Measurements from ENCODE around the gene PDCD1LG2.
"Not testable (repeated sequence)": the region's sequence is repeated elsewhere in the genome, so short reads cannot be mapped to it uniquely, and the experiment has no call there.

Gene PDCD1LG2

GRCh38 chr9:5510360-5510931 is at the start of gene PDCD1LG2:
Gene PDCD1LG2, plus strand, starts transcription at chr9:5510531. Its CDS starts 12,016 bp downstream, at chr9:5522547.
- DNase-seq = peak; percentile 84

GRCh38 chr9:5464831-5465330 is 45.5 kb upstream of the PDCD1LG2 start:
- not testable (repeated sequence) for DNase-seq

- DNase-seq = no peak
Observed at GRCh38 chr9:5466005-5466404, 44.3 kb upstream of the PDCD1LG2 start.

GRCh38 chr9:5466766-5467165 is 43.6 kb upstream of the PDCD1LG2 start:
- DNase-seq = no peak

- DNase-seq = no peak
Observed at GRCh38 chr9:5468850-5469249, 41.5 kb upstream of the PDCD1LG2 start.

GRCh38 chr9:5470122-5470521 is 40.2 kb upstream of the PDCD1LG2 start:
- DNase-seq = no peak

- no peak for DNase-seq
Observed at GRCh38 chr9:5470816-5471215, 39.5 kb upstream of the PDCD1LG2 start.

- DNase-seq = not testable (repeated sequence)
Observed at GRCh38 chr9:5475611-5476010, 34.7 kb upstream of the PDCD1LG2 start.

- DNase-seq = no peak
Observed at GRCh38 chr9:5478206-5478605, 32.1 kb upstream of the PDCD1LG2 start.

- no peak for DNase-seq
Observed at GRCh38 chr9:5479994-5480694, 30.2 kb upstream of the PDCD1LG2 start.

GRCh38 chr9:5480919-5481318 is 29.4 kb upstream of the PDCD1LG2 start:
- DNase-seq = no peak

GRCh38 chr9:5481322-5482040 is 28.9 kb upstream of the PDCD1LG2 start:
- DNase-seq = no peak

GRCh38 chr9:5482194-5482593 is 28.1 kb upstream of the PDCD1LG2 start:
- DNase-seq = no peak

- no peak for DNase-seq
Observed at GRCh38 chr9:5483306-5483705, 27.0 kb upstream of the PDCD1LG2 start.

- DNase-seq = no peak
Observed at GRCh38 chr9:5485378-5486085, 24.8 kb upstream of the PDCD1LG2 start.

- DNase-seq = no peak
Observed at GRCh38 chr9:5486988-5487387, 23.3 kb upstream of the PDCD1LG2 start.

- DNase-seq = no peak
Observed at GRCh38 chr9:5488221-5489008, 21.9 kb upstream of the PDCD1LG2 start.

GRCh38 chr9:5489630-5490490 is 20.5 kb upstream of the PDCD1LG2 start:
- no peak for DNase-seq

GRCh38 chr9:5492965-5493678 is 17.2 kb upstream of the PDCD1LG2 start:
- DNase-seq = no peak

GRCh38 chr9:5493679-5494511 is 16.4 kb upstream of the PDCD1LG2 start:
- no peak for DNase-seq
